ENCODE measurements around the gene IRX4.

IRX4 gene

DNA sequence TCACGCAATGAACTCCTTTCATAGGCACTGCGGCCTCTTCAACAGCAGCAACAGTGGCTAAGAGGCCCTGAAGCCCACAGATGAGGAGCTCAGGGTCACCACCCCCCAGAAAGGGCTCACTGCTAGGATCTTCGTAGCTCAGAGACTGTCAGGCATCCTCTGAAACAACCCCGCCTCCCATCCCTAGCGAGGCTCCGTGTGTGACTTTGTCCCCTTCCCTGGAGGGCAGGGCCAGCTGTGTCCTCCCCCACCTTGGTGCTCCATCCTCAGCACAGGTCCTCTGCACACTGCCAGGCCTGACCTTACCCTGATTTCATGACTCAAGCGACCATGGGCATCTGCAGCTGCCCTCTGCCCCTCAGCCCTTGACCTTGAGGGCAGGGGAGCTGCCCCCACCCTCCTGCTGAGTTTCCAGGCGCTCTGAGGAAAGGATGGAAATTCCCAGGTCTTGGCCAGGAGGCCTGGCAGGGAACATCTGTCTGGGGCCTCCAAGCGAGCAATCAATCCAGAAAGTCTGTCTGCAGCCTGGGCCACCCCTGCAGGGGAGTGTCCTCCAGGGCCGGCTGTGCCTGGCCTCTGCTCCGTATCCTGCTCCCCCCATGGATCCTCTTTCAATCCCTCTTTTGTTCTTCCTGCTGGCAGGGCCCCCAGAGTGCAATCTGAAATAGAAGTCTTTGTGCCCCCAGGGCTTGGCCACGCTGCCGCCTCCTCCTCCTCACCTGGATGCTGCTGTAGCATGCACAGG, 6.8 kb upstream of the IRX4 start:
- Histone ChIP-seq H3K79me2 (ENCODE audit: insufficient read depth, low read depth) (no peaks in the 10 kb centered on the region), H2AFZ (ENCODE audit: low read depth) (no peak overlapping the region), H3K36me3 (ENCODE audit: insufficient read depth) (no peaks in the 10 kb centered on the region), H4K20me1 (ENCODE audit: insufficient read depth) (no peaks in the 10 kb centered on the region), H3K4me1 (ENCODE audit: low read depth, poor library complexity, severe bottlenecking) (no peaks in the 10 kb centered on the region), H3K4me3 (IDR thresholded peaks at IDR 0.05; ENCODE audit: insufficient read depth, low read depth, low read length) (no peak overlapping the region), H3K4me2 (no peak overlapping the region), H3K27me3 (ENCODE audit: insufficient read depth, low read depth) (peaks cover 8% of the 10 kb centered on the region; the same call in 1 of the 2 replicates), H3K9ac (no peak overlapping the region), H3K27ac (no peak overlapping the region)
- TF ChIP-seq, protein P1, sequence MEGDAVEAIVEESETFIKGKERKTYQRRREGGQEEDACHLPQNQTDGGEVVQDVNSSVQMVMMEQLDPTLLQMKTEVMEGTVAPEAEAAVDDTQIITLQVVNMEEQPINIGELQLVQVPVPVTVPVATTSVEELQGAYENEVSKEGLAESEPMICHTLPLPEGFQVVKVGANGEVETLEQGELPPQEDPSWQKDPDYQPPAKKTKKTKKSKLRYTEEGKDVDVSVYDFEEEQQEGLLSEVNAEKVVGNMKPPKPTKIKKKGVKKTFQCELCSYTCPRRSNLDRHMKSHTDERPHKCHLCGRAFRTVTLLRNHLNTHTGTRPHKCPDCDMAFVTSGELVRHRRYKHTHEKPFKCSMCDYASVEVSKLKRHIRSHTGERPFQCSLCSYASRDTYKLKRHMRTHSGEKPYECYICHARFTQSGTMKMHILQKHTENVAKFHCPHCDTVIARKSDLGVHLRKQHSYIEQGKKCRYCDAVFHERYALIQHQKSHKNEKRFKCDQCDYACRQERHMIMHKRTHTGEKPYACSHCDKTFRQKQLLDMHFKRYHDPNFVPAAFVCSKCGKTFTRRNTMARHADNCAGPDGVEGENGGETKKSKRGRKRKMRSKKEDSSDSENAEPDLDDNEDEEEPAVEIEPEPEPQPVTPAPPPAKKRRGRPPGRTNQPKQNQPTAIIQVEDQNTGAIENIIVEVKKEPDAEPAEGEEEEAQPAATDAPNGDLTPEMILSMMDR (conservative IDR thresholded peaks at IDR 0.05; ENCODE audit: low read depth, low read length) = no peak

- peaks cover 7% of the 10 kb centered on the region; the same call in 1 of the 2 replicates for H3K27me3 ChIP-seq (ENCODE audit: insufficient read depth, low read depth)
- H3K4me1 ChIP-seq (ENCODE audit: low read depth, poor library complexity, severe bottlenecking) = no peaks in the 10 kb centered on the region
- TF ChIP-seq, protein P1 (conservative IDR thresholded peaks at IDR 0.05; ENCODE audit: low read depth, low read length) = no peak
- H3K27ac ChIP-seq = no peak overlapping the region
- no peak overlapping the region for H2AFZ ChIP-seq (ENCODE audit: low read depth)
- H4K20me1 ChIP-seq (ENCODE audit: insufficient read depth) = no peaks in the 10 kb centered on the region
- no peaks in the 10 kb centered on the region for H3K36me3 ChIP-seq (ENCODE audit: insufficient read depth)
- H3K4me3 ChIP-seq (IDR thresholded peaks at IDR 0.05; ENCODE audit: insufficient read depth, low read depth, low read length) = no peak overlapping the region
- no peaks in the 10 kb centered on the region for H3K79me2 ChIP-seq (ENCODE audit: insufficient read depth, low read depth)
- no peak overlapping the region for H3K9ac ChIP-seq
- H3K4me2 ChIP-seq = no peak overlapping the region
These were observed 6.0 kb upstream of the IRX4 start for GRCh38 chr5:1888541-1889251.

- Histone ChIP-seq H4K20me1 (ENCODE audit: insufficient read depth) (no peaks in the 10 kb centered on the region), H3K27ac (no peak overlapping the region), H2AFZ (ENCODE audit: low read depth) (no peak overlapping the region), H3K4me1 (ENCODE audit: low read depth, poor library complexity, severe bottlenecking) (no peaks in the 10 kb centered on the region), H3K27me3 (ENCODE audit: insufficient read depth, low read depth) (0 out of 2 replicates have a peak, but pooled peaks cover 2% of the 10 kb centered on the region), H3K4me3 (IDR thresholded peaks at IDR 0.05; ENCODE audit: insufficient read depth, low read depth, low read length) (no peak overlapping the region), H3K79me2 (ENCODE audit: insufficient read depth, low read depth) (no peaks in the 10 kb centered on the region), H3K4me2 (no peak overlapping the region), H3K36me3 (ENCODE audit: insufficient read depth) (no peaks in the 10 kb centered on the region), H3K9ac (no peak overlapping the region)
- TF ChIP-seq, protein P1 (conservative IDR thresholded peaks at IDR 0.05; ENCODE audit: low read depth, low read length) = no peak
These were observed 5.0 kb upstream of the IRX4 start for GRCh38 chr5:1887588-1888360.

DNA sequence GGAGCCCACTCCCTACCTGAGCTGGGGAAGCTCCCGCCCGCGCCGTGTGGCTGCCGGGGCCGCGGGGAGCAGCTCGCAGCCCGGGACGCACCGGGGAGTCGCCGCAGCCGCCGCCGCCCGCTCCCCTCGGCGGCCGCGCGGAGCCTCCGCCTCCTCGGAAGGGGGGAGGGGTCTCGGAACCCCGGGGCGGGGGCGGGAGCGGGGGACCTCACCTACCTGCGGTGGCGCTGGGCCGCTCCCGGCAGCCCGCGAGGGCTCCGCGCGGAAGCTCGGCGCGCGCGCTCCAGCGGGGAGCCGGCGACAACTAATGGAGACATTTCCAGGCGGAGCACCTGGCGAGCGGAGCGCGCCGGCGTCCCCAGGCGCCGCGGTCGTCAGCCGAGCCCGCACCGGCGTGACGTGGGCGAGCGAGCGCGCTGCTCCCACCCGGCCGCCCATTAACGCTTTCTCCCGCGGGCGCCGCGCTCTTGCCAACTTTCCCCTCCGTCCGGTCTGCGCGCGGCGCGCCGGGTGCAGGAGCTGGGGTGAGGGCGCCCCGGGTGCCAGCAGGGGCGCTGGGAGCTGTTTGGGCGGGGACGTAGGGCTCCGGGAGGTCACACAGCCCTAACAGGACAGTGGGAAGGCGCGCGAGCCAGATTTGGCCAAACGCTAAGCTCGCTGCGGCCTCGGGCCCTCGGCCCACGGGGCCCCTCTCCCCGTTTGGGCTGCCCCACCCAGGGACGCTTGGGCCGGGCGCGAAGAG, 4.3 kb upstream of the IRX4 start:
- Histone ChIP-seq H2AFZ (ENCODE audit: low read depth) (no peak overlapping the region), H4K20me1 (ENCODE audit: insufficient read depth) (no peaks in the 10 kb centered on the region), H3K4me1 (ENCODE audit: low read depth, poor library complexity, severe bottlenecking) (no peaks in the 10 kb centered on the region), H3K36me3 (ENCODE audit: insufficient read depth) (no peaks in the 10 kb centered on the region), H3K4me2 (no peak overlapping the region), H3K9ac (no peak overlapping the region), H3K27me3 (ENCODE audit: insufficient read depth, low read depth) (0 out of 2 replicates have a peak, but pooled peaks cover 2% of the 10 kb centered on the region), H3K79me2 (ENCODE audit: insufficient read depth, low read depth) (no peaks in the 10 kb centered on the region), H3K4me3 (IDR thresholded peaks at IDR 0.05; ENCODE audit: insufficient read depth, low read depth, low read length) (no peak overlapping the region), H3K27ac (no peak overlapping the region)
- TF ChIP-seq, protein P1 (conservative IDR thresholded peaks at IDR 0.05; ENCODE audit: low read depth, low read length) = no peak

Measured in KMS-11 (cell line).